CD14-positive monocyte (primary cell): ENCODE measurements around the gene ALDOB. TPM values are rescaled to one million over a fixed set of nuclear protein-coding genes. Genes with fewer than 3 reads are reported as not detected.
A peak's percentile ranks its signal among the peaks of the same experiment; 100 is the strongest.

Experiments used
- DNase-seq, 3 donors: peaks; one replicate each; pipeline ENCODE4 v3.0.0-alpha.2; 2011 to 2022
- H2AFZ ChIP-seq: 2 replicates; pipeline ENCODE4 v1.6.0; 2012; ENCODE audit warnings: mild to moderate bottlenecking, low read depth, low read length, inconsistent platforms; ENCODE audit not compliant: insufficient read depth, poor library complexity, severe bottlenecking
- H3K27ac ChIP-seq, 2 donors: 1 replicate in 1 of 2; 2 replicates in 1 of 2; pipeline ENCODE4 v1.5.1; 2012 to 2013; ENCODE audit warnings: low read length in 2 of 2, control low read depth in 1 of 2, inconsistent platforms in 1 of 2, low read depth in 1 of 2, mild to moderate bottlenecking in 1 of 2
- H3K27me3 ChIP-seq, 2 donors: one replicate each; pipeline versions ENCODE4 v1.6.0 to v1.6.1; 2011 to 2013; ENCODE audit warnings: low read length in 2 of 2; ENCODE audit not compliant: control insufficient read depth in 2 of 2, insufficient read depth in 2 of 2
- H3K36me3 ChIP-seq, 2 donors: replicated peaks in 1 of 2; 1 replicate in 1 of 2; 2 replicates in 1 of 2; pipeline versions ENCODE4 v1.5.1 to v1.6.1; 2012 to 2013; ENCODE audit warnings: low read length in 2 of 2, control low read depth in 1 of 2, inconsistent platforms in 1 of 2, mild to moderate bottlenecking in 1 of 2; ENCODE audit not compliant: insufficient read depth in 2 of 2, control insufficient read depth in 1 of 2
- H3K4me1 ChIP-seq, 2 donors: 1 replicate in 1 of 2; 2 replicates in 1 of 2; pipeline versions ENCODE4 v1.5.1 to v1.6.1; 2012 to 2013; ENCODE audit warnings: low read length in 2 of 2, control low read depth in 1 of 2, inconsistent platforms in 1 of 2, mild to moderate bottlenecking in 1 of 2, moderate library complexity in 1 of 2; ENCODE audit not compliant: insufficient read depth in 2 of 2, control insufficient read depth in 1 of 2
- H3K4me2 ChIP-seq: replicated peaks from 2 replicates; pipeline ENCODE3; 2012; ENCODE audit warnings: low read length, moderate library complexity, mild to moderate bottlenecking; ENCODE audit not compliant: poor library complexity, severe bottlenecking; ENCODE audit errors: extremely low read depth
- H3K4me3 ChIP-seq, 3 experiments: fragments of 200-600 bp in 1 of 3; sonication (generic) in 1 of 3; replicated peaks in 1 of 3; 1 replicate in 2 of 3; 2 replicates in 1 of 3; pipeline ENCODE4 v1.5.1; 2011 to 2013; ENCODE audit warnings: low read length in 3 of 3, mild to moderate bottlenecking in 3 of 3, control low read depth in 2 of 3, low read depth in 2 of 3, inconsistent platforms in 1 of 3, moderate library complexity in 1 of 3
- H3K79me2 ChIP-seq: 2 replicates; pipeline ENCODE4 v1.6.0; 2012; ENCODE audit warnings: mild to moderate bottlenecking, control low read depth, inconsistent platforms, low read length, moderate library complexity; ENCODE audit not compliant: insufficient read depth
- H3K9ac ChIP-seq: 2 replicates; pipeline ENCODE4 v1.6.0; 2017; ENCODE audit warnings: low read length, mild to moderate bottlenecking; ENCODE audit not compliant: insufficient read depth, poor library complexity, severe bottlenecking
- H3K9me3 ChIP-seq, 2 donors: replicated peaks in 1 of 2; 1 replicate in 1 of 2; 2 replicates in 1 of 2; pipeline versions ENCODE4 v1.5.1 to v1.6.1; 2012 to 2013; ENCODE audit warnings: low read length in 2 of 2, control low read depth in 1 of 2; ENCODE audit not compliant: control insufficient read depth in 1 of 2, insufficient read depth in 1 of 2
- H4K20me1 ChIP-seq: 2 replicates; pipeline ENCODE4 v1.6.0; 2012; ENCODE audit warnings: mild to moderate bottlenecking, low read length, control low read depth, moderate library complexity; ENCODE audit not compliant: insufficient read depth
- H3K27ac Mint-ChIP-seq, 7 donors: one replicate each; pipeline ENCODE4 v1.8.0; 2020; ENCODE audit warnings: mild to moderate bottlenecking in 7 of 7, mixed read lengths in 7 of 7, moderate library complexity in 6 of 7, inconsistent platforms in 2 of 7
- H3K27me3 Mint-ChIP-seq, 3 donors: one replicate each; pipeline ENCODE4 v1.8.0; 2021 to 2022; ENCODE audit warnings: low read depth in 3 of 3, mild to moderate bottlenecking in 3 of 3, mixed read lengths in 3 of 3, moderate library complexity in 3 of 3, inconsistent platforms in 1 of 3
- H3K36me3 Mint-ChIP-seq, 2 donors: one replicate each; pipeline ENCODE4 v1.8.0; 2020; ENCODE audit warnings: mixed read lengths in 2 of 2, inconsistent platforms in 1 of 2, mild to moderate bottlenecking in 1 of 2
- H3K4me1 Mint-ChIP-seq: one replicate; pipeline ENCODE4 v1.8.0; 2020; ENCODE audit warnings: mild to moderate bottlenecking, mixed read lengths
- H3K4me3 Mint-ChIP-seq, 2 donors: one replicate each; pipeline ENCODE4 v1.8.0; 2020; ENCODE audit warnings: mild to moderate bottlenecking in 2 of 2, mixed read lengths in 2 of 2, moderate library complexity in 1 of 2
- H3K9me3 Mint-ChIP-seq, 7 donors: one replicate each; pipeline ENCODE4 v1.8.0; 2020 to 2022; ENCODE audit warnings: mixed read lengths in 7 of 7, mild to moderate bottlenecking in 6 of 7, moderate library complexity in 6 of 7, inconsistent platforms in 2 of 7
- CTCF ChIP-seq: fragments of 200-600 bp; IDR thresholded peaks from one replicate; pipeline ENCODE4 v1.8.0; 2022; ENCODE audit warnings: antibody characterized with exemption, mild to moderate bottlenecking
- WGBS: methylation state at CpG from one replicate; pipeline ENCODE4 v1.1.5; 2013; ENCODE audit warnings: missing lambda C conversion rate; ENCODE audit not compliant: insufficient coverage; 5-methylcytosine and 5-hydroxymethylcytosine counted together
- intact Hi-C, 2 donors: fragments of 100-400 bp; cut with micrococcal nuclease; formaldehyde crosslinking; loops; one replicate each; pipeline versions ENCODE4 v1.15.0 to v1.15.1; 2023
- polyA plus RNA-seq, 3 donors: library from polyadenylated mRNA; depleted of rRNA in 1 of 3; unstranded in 2 of 3; stranded (reverse) in 1 of 3; fragments of 300-500 nt in 2 of 3; fragments of >200 nt in 1 of 3; fragmentation: Illumina TruSeq in 2 of 3; gene quantifications; 1 replicate in 2 of 3; 2 replicates in 1 of 3; pipeline ENCODE4 v1.2.3, GENCODE V29; 2012 to 2021

The ALDOB gene
- polyA plus RNA-seq, 3 donors = not detected

- intact Hi-C loops = no loop called here
- Mint-ChIP-seq H3K36me3 (peaks cover 0 to 4% of the 10 kb centered on the region in 2 donors), H3K4me1 (peaks cover 11% of the 10 kb centered on the region), H3K27ac (no peak overlapping the region), H3K9me3 (peaks cover 7 to 27% (median 12%) of the 10 kb centered on the region in 7 donors), H3K27me3 (peaks cover 29 to 36% (median 32%) of the 10 kb centered on the region in 3 donors), H3K4me3 (peak overlapping the region in 1 of 2 donors; percentile 54)
- no peak overlapping the region for H3K9ac ChIP-seq
- 64% methylated on average over 3 of the region's 4 CpGs for WGBS
- H3K27ac ChIP-seq = no peak overlapping the region
- no peak for TF ChIP-seq CTCF
- peaks cover 6 to 7% of the 10 kb centered on the region in 2 donors for H3K4me1 ChIP-seq
- peaks cover 5% of the 10 kb centered on the region in 2 donors for H3K9me3 ChIP-seq
- no peaks in the 10 kb centered on the region for H3K79me2 ChIP-seq
- H3K4me2 ChIP-seq = no peak overlapping the region
- no peak for DNase-seq
- H3K4me3 ChIP-seq = no peak overlapping the region
- H3K27me3 ChIP-seq = peaks cover 28 to 34% of the 10 kb centered on the region in 2 donors
- no peaks in the 10 kb centered on the region for H4K20me1 ChIP-seq
- no peaks in the 10 kb centered on the region for H3K36me3 ChIP-seq
- H2AFZ ChIP-seq = no peak overlapping the region
Observed at GRCh38 chr9:101450931-101451330, 15.4 kb upstream of the ALDOB start.

- Mint-ChIP-seq H3K4me3 (peak overlapping the region; percentile 76 to 85), H3K27me3 (peaks cover 29 to 34% (median 31%) of the 10 kb centered on the region in 3 donors), H3K9me3 (peaks cover 7 to 27% (median 12%) of the 10 kb centered on the region in 7 donors), H3K27ac (no peak overlapping the region), H3K36me3 (peaks cover 0 to 4% of the 10 kb centered on the region in 2 donors), H3K4me1 (peaks cover 16% of the 10 kb centered on the region)
- H3K9me3 ChIP-seq = peaks cover 5% of the 10 kb centered on the region in 2 donors
- H3K27ac ChIP-seq = no peak overlapping the region
- peaks cover 28 to 36% of the 10 kb centered on the region in 2 donors for H3K27me3 ChIP-seq
- H3K4me3 ChIP-seq = peak overlapping the region in 2 of 3 experiments; percentile 7 to 60
- H4K20me1 ChIP-seq = no peaks in the 10 kb centered on the region
- intact Hi-C loops = no loop called here
- H3K4me1 ChIP-seq = peaks cover 6 to 7% of the 10 kb centered on the region in 2 donors
- 2% methylated on average over 37 of the region's 40 CpGs for WGBS
- no peak overlapping the region for H3K9ac ChIP-seq
- H2AFZ ChIP-seq = peak overlapping the region; percentile 35
- H3K79me2 ChIP-seq = no peaks in the 10 kb centered on the region
- peak overlapping the region; percentile 28 for H3K4me2 ChIP-seq
- peak in 2 of 3 donors; percentile 0 to 8 for DNase-seq
- TF ChIP-seq CTCF = peak; percentile 65
- H3K36me3 ChIP-seq = no peaks in the 10 kb centered on the region
Observed at GRCh38 chr9:101449071-101449721, 13.6 kb upstream of the ALDOB start.
